GM12874 (cell line): Measurements from ENCODE around the gene KCNK4.

Source experiments
- CTCF ChIP-seq: IDR thresholded peaks from 2 replicates; pipeline ENCODE4 v1.5.1; 2011; ENCODE audit warnings: low read depth, mild to moderate bottlenecking, control low read depth, low read length, moderate library complexity; ENCODE audit not compliant: insufficient read depth

Gene KCNK4

GRCh38 chr11:64256300-64256699, 34.8 kb upstream of the KCNK4 start:
- TF ChIP-seq CTCF = no peak

- TF ChIP-seq CTCF = no peak
Observed at GRCh38 chr11:64258356-64258755, 32.7 kb upstream of the KCNK4 start.

- no peak for TF ChIP-seq CTCF
Observed at GRCh38 chr11:64258946-64259532, 32.1 kb upstream of the KCNK4 start.

GRCh38 chr11:64259533-64260067, 31.5 kb upstream of the KCNK4 start:
- no peak for TF ChIP-seq CTCF

GRCh38 chr11:64260147-64260708, 30.9 kb upstream of the KCNK4 start:
- no peak for TF ChIP-seq CTCF

- TF ChIP-seq CTCF = no peak
Observed at GRCh38 chr11:64261556-64262080, 29.5 kb upstream of the KCNK4 start.

GRCh38 chr11:64262271-64263002, 28.7 kb upstream of the KCNK4 start:
- TF ChIP-seq CTCF = no peak
